BLaER1 treated with 17β-estradiol and CSF1 and Interleukin-3, amounts not matched to agents 10 nM and 100 nM (cell line): ENCODE data around the gene MIP.
A peak's percentile ranks its signal among the peaks of the same experiment; 100 is the strongest.
"Not testable (repeated sequence)": the region's sequence is repeated elsewhere in the genome, so short reads cannot be mapped to it uniquely, and the experiment has no call there.

Experiments used
- H3K27ac ChIP-seq, 11 experiments: shearing (Covaris generic); formaldehyde crosslinking; 2 replicates each; pipeline ENCODE4 v1.8.1; 2022
- H3K27me3 ChIP-seq, 11 experiments: shearing (Covaris generic); formaldehyde crosslinking; 2 replicates each; pipeline ENCODE4 v1.8.1; 2022
- H3K36me3 ChIP-seq, 11 experiments: shearing (Covaris generic); formaldehyde crosslinking; 2 replicates each; pipeline ENCODE4 v1.8.1; 2022
- H3K4me1 ChIP-seq, 10 experiments: shearing (Covaris generic); formaldehyde crosslinking; 2 replicates each; pipeline ENCODE4 v1.8.1; 2022
- H3K4me2 ChIP-seq, 11 experiments: shearing (Covaris generic); formaldehyde crosslinking; 2 replicates each; pipeline ENCODE4 v1.8.1; 2022
- H3K4me3 ChIP-seq, 10 experiments: shearing (Covaris generic); formaldehyde crosslinking; 2 replicates each; pipeline ENCODE4 v1.8.1; 2022
- H3K9ac ChIP-seq, 11 experiments: shearing (Covaris generic); formaldehyde crosslinking; 2 replicates each; pipeline ENCODE4 v1.8.1; 2022
- H3K9me3 ChIP-seq, 11 experiments: shearing (Covaris generic); formaldehyde crosslinking; replicated peaks in 1 of 11; 2 replicates each; pipeline ENCODE4 v1.8.1; 2022
- H4K20me1 ChIP-seq, 11 experiments: shearing (Covaris generic); formaldehyde crosslinking; 2 replicates each; pipeline ENCODE4 v1.8.1; 2022
- Cebpa-rat ChIP-seq, 11 experiments: shearing (Covaris generic); IDR thresholded peaks; 2 replicates each; pipeline ENCODE4 v1.8.1; 2022

MIP gene

GRCh38 chr12:56450241-56450640 lies 4.2 kb downstream of the MIP start:
- Histone ChIP-seq H3K36me3 (peaks cover 0 to 12% (median 6%) of the 10 kb centered on the region in 11 experiments; a peak in 9 of 22 replicates), H4K20me1 (no peaks in the 10 kb centered on the region), H3K27ac (peak overlapping the region in 9 of 11 experiments; percentile 74 to 94 (median 89); a peak in 13 of 22 replicates), H3K4me1 (peaks cover 24 to 35% (median 26%) of the 10 kb centered on the region in 10 experiments), H3K4me2 (peak overlapping the region; percentile 76 to 96 (median 89)), H3K9me3 (peaks cover 0 to 9% (median 0%) of the 10 kb centered on the region in 11 experiments; a peak in 4 of 22 replicates), H3K9ac (peak overlapping the region in 2 of 11 experiments; percentile 80 to 87; a peak in 4 of 22 replicates), H3K27me3 (no peaks in the 10 kb centered on the region), H3K4me3 (no peak overlapping the region; a peak in 1 of 20 replicates)
- TF ChIP-seq Cebpa-rat (IDR thresholded peaks at IDR 0.05): no peak

DNA sequence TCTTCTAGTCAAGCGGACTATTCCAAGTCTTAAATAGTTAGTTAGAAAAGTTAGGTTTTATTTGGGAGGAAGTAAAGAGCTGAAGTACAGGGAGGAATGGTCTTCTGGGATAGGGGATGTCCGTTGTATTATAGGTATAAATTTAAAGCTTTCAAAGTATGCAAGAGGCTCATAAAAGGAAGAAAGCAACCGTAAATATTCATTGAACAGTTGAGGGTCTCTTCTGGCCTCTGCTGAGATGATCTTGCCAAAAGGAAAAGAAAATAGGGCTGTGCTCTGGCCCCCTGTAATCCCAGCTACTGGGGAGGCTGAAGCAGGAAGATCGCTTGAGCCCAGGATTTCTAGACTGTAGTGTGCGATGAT lies 4.9 kb downstream of the MIP start:
- no peak for TF ChIP-seq Cebpa-rat (IDR thresholded peaks at IDR 0.05)

DNA sequence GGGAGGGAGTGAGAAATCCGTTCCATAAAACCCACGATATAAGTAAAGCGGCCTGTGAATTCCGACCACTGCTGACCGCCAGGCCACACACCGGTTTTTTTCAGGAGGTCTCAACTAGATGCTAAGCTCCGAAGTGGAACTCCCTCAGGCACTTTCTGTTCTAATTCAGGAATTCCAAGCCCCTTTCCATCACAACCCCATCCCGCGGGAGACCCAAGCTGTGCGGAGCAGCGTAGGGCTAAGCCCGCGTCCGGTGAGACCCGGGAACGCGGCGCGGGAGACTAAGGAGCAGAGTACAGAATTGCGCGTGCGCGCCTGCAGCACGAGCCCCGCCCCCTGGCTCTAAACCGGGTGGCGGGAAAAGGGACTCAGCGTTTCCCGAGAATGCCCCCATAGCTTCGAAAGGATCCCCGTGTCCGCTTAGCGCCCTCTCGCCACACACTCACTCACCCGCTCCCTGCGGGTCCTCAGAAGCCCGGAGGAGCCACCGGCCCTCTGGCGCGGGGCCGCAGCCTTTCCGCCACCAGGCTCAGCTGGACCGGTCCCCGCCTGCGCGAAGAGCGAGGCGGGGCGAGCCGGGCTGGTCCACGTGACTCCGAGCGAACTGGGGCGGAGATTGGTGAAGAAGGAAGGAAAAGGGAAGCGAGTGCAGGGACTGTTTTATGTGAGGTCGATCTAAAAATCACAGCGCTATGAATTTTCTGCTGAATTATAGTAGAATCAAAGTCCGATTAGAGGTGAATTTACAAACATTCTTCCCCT lies 5.4 kb downstream of the MIP start, which contains the start of gene TIMELESS:
Gene TIMELESS (minus strand): TSS at position 567 of the 762 bp plus-strand sequence. CDS start 15,256 bp downstream, outside the sequence.
- Histone ChIP-seq H3K4me3 (peak within 1 kb of the TSS; percentile 56 to 85 (median 72)), H4K20me1 (no peaks in the 10 kb centered on the region), H3K36me3 (peaks cover 0 to 23% (median 15%) of the 10 kb centered on the region in 11 experiments; a peak in 19 of 22 replicates), H3K9me3 (peaks cover under 1 to 20% (median 10%) of the 10 kb centered on the region in 11 experiments; a peak in 20 of 22 replicates), H3K4me2 (peak within 1 kb of the TSS; percentile 76 to 96 (median 89)), H3K4me1 (peaks cover 24 to 40% (median 26%) of the 10 kb centered on the region in 10 experiments), H3K9ac (peak within 1 kb of the TSS; percentile 77 to 93 (median 87)), H3K27ac (peak within 1 kb of the TSS; percentile 74 to 94 (median 88)), H3K27me3 (no peaks in the 10 kb centered on the region)
- TF ChIP-seq Cebpa-rat (IDR thresholded peaks at IDR 0.05): no peak

More for the DNA sequence above, 4.9 kb downstream of the MIP start:
- no peaks in the 10 kb centered on the region for H4K20me1 ChIP-seq
- peak overlapping the region; percentile 74 to 94 (median 88) for H3K27ac ChIP-seq
- H3K4me3 ChIP-seq: peak overlapping the region; percentile 56 to 85 (median 72)
- H3K27me3 ChIP-seq: no peaks in the 10 kb centered on the region
- peak overlapping the region; percentile 76 to 96 (median 89) for H3K4me2 ChIP-seq
- peak overlapping the region; percentile 77 to 93 (median 87) for H3K9ac ChIP-seq
- peaks cover 0 to 17% (median 9%) of the 10 kb centered on the region in 11 experiments; a peak in 17 of 22 replicates for H3K36me3 ChIP-seq
- peaks cover 24 to 36% (median 26%) of the 10 kb centered on the region in 10 experiments for H3K4me1 ChIP-seq
- peaks cover 0 to 14% (median 5%) of the 10 kb centered on the region in 11 experiments; a peak in 19 of 22 replicates for H3K9me3 ChIP-seq

DNA sequence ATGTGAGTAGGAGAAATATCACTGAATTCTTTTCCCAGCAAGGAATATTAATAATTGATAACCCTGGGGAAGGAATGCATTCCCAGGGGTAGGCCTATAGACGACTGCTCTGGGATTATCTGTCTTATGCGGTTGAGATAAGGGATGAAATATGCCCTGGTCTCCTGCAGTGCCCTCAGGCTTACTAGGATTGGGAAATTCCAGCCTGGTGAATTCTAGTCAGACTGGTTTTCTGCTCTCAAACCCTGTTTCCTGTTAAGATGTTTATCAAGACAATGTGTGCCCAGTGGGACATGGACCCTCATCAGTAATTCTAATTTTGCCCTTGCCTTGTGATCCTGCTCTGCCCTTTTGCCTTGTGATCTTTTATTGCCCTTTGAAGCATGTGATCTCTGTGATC lies 11.2 kb downstream of the MIP start:
- H4K20me1 ChIP-seq, H3K4me2 ChIP-seq, H3K27ac ChIP-seq, H3K4me3 ChIP-seq, H3K27me3 ChIP-seq, H3K9ac ChIP-seq: not testable (repeated sequence)
- H3K4me1 ChIP-seq: peaks cover 8 to 20% (median 11%) of the 10 kb centered on the region in 10 experiments
- peaks cover 0 to 63% (median 38%) of the 10 kb centered on the region in 11 experiments; a peak in 20 of 22 replicates for H3K36me3 ChIP-seq
- H3K9me3 ChIP-seq: peaks cover 13 to 37% (median 30%) of the 10 kb centered on the region in 11 experiments

- H3K4me3 ChIP-seq: no peak overlapping the region
- H3K36me3 ChIP-seq: peaks cover 7 to 55% (median 28%) of the 10 kb centered on the region in 11 experiments; a peak in 21 of 22 replicates
- H3K27me3 ChIP-seq: no peaks in the 10 kb centered on the region
- no peak for TF ChIP-seq Cebpa-rat (IDR thresholded peaks at IDR 0.05)
- H3K4me2 ChIP-seq: no peak overlapping the region
- H3K9ac ChIP-seq: no peak overlapping the region
- peaks cover 0 to 11% (median 0%) of the 10 kb centered on the region in 10 experiments; a peak in 4 of 20 replicates for H3K4me1 ChIP-seq
- no peak overlapping the region for H3K27ac ChIP-seq
- H4K20me1 ChIP-seq: peaks cover 0 to 18% (median 0%) of the 10 kb centered on the region in 11 experiments; a peak in 2 of 22 replicates
- H3K9me3 ChIP-seq: peaks cover 0 to 7% (median 5%) of the 10 kb centered on the region in 11 experiments; a peak in 5 of 22 replicates
Measured at GRCh38 chr12:56437430-56438176, 16.9 kb downstream of the MIP start.

DNA sequence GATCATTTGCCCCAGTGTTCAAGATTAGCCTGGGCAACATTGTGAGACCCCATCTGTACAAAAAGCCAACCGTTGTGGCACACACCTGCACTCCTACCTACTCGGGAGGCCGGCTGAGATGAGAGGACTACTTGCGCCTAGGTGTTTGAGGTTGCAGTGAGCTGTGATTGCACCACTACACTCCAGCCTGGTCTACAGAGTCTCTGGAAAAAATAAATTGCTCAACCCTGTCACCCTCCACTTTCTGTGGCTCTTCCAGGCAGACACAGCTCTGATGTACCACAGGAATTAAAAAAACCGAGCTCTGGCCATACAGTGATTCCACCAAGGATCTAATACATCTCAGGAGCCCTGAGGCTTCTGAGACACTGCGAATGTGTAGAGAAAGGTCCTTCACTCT lies 19.6 kb downstream of the MIP start:
- Histone ChIP-seq H3K4me2 (no peak overlapping the region), H3K27me3 (no peaks in the 10 kb centered on the region), H3K36me3 (peaks cover 32 to 60% (median 43%) of the 10 kb centered on the region in 11 experiments), H4K20me1 (peaks cover 0 to 18% (median 0%) of the 10 kb centered on the region in 11 experiments; a peak in 2 of 22 replicates), H3K9me3 (no peaks in the 10 kb centered on the region), H3K4me1 (peaks cover 0 to 11% (median 0%) of the 10 kb centered on the region in 10 experiments; a peak in 4 of 20 replicates), H3K4me3 (no peak overlapping the region), H3K9ac (no peak overlapping the region), H3K27ac (no peak overlapping the region)
- no peak for TF ChIP-seq Cebpa-rat (IDR thresholded peaks at IDR 0.05)

DNA sequence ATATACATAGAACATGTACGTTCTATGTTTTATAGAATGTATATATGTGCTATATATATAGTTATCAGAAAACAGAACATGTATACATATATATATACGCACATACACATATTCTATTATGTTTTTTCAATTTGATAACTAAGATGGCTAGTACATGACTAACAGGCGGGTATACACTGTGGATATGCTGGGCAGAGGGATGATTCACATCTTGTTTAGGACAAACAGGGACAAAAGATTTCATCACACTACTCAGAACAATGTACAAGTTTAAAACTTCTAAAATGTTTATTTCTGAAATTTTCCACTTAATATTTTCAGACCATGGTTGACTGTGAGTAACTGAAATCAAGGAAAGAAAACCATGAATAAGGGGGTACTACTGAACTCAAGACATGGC lies 22.6 kb downstream of the MIP start:
- no peaks in the 10 kb centered on the region for H3K9me3 ChIP-seq
- peaks cover 0 to 11% (median 0%) of the 10 kb centered on the region in 10 experiments; a peak in 4 of 20 replicates for H3K4me1 ChIP-seq
- H3K4me3 ChIP-seq: no peak overlapping the region
- H3K9ac ChIP-seq: no peak overlapping the region
- peaks cover 61 to 90% (median 72%) of the 10 kb centered on the region in 11 experiments for H3K36me3 ChIP-seq
- H3K27ac ChIP-seq: no peak overlapping the region
- no peaks in the 10 kb centered on the region for H3K27me3 ChIP-seq
- H3K4me2 ChIP-seq: no peak overlapping the region
- no peak for TF ChIP-seq Cebpa-rat (IDR thresholded peaks at IDR 0.05)
- H4K20me1 ChIP-seq: peaks cover 0 to 18% (median 0%) of the 10 kb centered on the region in 11 experiments; a peak in 2 of 22 replicates

- H3K4me1 ChIP-seq: peaks cover 0 to 11% (median 0%) of the 10 kb centered on the region in 10 experiments; a peak in 4 of 20 replicates
- H3K9me3 ChIP-seq: no peaks in the 10 kb centered on the region
- no peak overlapping the region for H3K4me3 ChIP-seq
- no peak overlapping the region for H3K27ac ChIP-seq
- H3K9ac ChIP-seq: no peak overlapping the region
- H3K27me3 ChIP-seq: no peaks in the 10 kb centered on the region
- H3K36me3 ChIP-seq: peaks cover 62 to 92% (median 77%) of the 10 kb centered on the region in 11 experiments
- H3K4me2 ChIP-seq: no peak overlapping the region
- TF ChIP-seq Cebpa-rat (IDR thresholded peaks at IDR 0.05): no peak
- H4K20me1 ChIP-seq: peaks cover 0 to 18% (median 0%) of the 10 kb centered on the region in 11 experiments; a peak in 2 of 22 replicates
Measured at GRCh38 chr12:56431288-56431687, 23.2 kb downstream of the MIP start.
